ENCODE results near the gene TRIM17. TPM values are rescaled to one million over a fixed set of nuclear protein-coding genes. Genes with fewer than 3 reads are reported as not detected.

Gene TRIM17
- total and polyA plus RNA-seq, 9 of the 15 experiments (the other 6 are each of a cell fraction or from before 2014, with no cell fraction given), result not detected

DNA sequence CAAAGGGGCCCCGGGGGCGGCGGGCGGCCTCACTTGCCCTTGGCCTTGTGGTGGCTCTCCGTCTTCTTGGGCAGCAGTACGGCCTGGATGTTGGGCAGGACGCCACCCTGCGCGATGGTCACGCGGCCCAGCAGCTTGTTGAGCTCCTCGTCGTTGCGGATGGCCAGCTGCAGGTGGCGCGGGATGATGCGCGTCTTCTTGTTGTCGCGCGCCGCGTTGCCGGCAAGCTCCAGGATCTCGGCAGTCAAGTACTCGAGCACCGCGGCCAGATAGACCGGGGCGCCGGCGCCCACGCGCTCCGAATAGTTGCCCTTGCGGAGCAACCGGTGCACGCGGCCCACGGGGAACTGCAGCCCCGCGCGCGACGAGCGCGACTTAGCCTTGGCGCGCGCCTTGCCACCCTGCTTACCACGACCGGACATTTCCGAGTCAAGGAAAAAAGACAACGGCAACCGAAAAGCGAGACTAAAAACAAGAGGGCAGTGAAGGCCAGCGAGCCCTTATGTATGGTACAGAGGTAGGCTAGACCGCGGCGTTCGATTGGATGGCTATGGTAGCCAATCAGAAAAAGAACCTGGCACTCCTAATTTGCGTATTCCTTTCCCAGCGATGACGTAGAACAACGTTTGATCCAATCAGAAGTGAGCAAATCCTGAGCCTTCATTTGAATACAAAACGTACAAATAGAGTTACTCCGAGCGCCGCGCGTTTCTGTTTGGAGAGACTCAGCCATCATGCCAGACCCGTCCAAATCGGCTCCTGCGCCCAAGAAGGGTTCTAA, 40.9 kb upstream of the TRIM17 start (continued):
- TF ChIP-seq, protein P1, sequence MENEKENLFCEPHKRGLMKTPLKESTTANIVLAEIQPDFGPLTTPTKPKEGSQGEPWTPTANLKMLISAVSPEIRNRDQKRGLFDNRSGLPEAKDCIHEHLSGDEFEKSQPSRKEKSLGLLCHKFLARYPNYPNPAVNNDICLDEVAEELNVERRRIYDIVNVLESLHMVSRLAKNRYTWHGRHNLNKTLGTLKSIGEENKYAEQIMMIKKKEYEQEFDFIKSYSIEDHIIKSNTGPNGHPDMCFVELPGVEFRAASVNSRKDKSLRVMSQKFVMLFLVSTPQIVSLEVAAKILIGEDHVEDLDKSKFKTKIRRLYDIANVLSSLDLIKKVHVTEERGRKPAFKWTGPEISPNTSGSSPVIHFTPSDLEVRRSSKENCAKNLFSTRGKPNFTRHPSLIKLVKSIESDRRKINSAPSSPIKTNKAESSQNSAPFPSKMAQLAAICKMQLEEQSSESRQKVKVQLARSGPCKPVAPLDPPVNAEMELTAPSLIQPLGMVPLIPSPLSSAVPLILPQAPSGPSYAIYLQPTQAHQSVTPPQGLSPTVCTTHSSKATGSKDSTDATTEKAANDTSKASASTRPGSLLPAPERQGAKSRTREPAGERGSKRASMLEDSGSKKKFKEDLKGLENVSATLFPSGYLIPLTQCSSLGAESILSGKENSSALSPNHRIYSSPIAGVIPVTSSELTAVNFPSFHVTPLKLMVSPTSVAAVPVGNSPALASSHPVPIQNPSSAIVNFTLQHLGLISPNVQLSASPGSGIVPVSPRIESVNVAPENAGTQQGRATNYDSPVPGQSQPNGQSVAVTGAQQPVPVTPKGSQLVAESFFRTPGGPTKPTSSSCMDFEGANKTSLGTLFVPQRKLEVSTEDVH (IDR thresholded peaks at IDR 0.05; ENCODE audit: low read depth, partially characterized antibody), result peak; percentile 77
- no peak for TF ChIP-seq MEF2A (IDR thresholded peaks at IDR 0.05; ENCODE audit: control insufficient read depth, low read depth, low read length)
- no peak for TF ChIP-seq MEIS2 (IDR thresholded peaks at IDR 0.05; ENCODE audit: partially characterized antibody)
- no peak for TF ChIP-seq MCM7 (IDR thresholded peaks at IDR 0.05)
- TF ChIP-seq, protein P2, sequence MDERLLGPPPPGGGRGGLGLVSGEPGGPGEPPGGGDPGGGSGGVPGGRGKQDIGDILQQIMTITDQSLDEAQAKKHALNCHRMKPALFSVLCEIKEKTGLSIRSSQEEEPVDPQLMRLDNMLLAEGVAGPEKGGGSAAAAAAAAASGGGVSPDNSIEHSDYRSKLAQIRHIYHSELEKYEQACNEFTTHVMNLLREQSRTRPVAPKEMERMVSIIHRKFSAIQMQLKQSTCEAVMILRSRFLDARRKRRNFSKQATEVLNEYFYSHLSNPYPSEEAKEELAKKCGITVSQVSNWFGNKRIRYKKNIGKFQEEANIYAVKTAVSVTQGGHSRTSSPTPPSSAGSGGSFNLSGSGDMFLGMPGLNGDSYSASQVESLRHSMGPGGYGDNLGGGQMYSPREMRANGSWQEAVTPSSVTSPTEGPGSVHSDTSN (CRISPR knock-in tag; IDR thresholded peaks at IDR 0.05; ENCODE audit: low read depth), result no peak
- TF ChIP-seq, protein P2 (tag; conservative IDR thresholded peaks at IDR 0.05; ENCODE audit: low read depth), result no peak
- TF ChIP-seq POLR2G (IDR thresholded peaks at IDR 0.05; ENCODE audit: low read depth, low read length), result peak; percentile 99
- no peak for TF ChIP-seq FOXJ3 (CRISPR knock-in tag; IDR thresholded peaks at IDR 0.05)
- TF ChIP-seq, protein P3, sequence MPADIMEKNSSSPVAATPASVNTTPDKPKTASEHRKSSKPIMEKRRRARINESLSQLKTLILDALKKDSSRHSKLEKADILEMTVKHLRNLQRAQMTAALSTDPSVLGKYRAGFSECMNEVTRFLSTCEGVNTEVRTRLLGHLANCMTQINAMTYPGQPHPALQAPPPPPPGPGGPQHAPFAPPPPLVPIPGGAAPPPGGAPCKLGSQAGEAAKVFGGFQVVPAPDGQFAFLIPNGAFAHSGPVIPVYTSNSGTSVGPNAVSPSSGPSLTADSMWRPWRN (IDR thresholded peaks at IDR 0.05; ENCODE audit: low read depth), result no peak
- TF ChIP-seq ZNF121 (CRISPR knock-in tag; conservative IDR thresholded peaks at IDR 0.05), result no peak; the same call in 1 of the 2 replicates
- TF ChIP-seq GTF2F1 (IDR thresholded peaks at IDR 0.05; ENCODE audit: low read depth, low read length), result peak; percentile 99
- TF ChIP-seq NFIX (CRISPR knock-in tag; IDR thresholded peaks at IDR 0.05; ENCODE audit: low read depth), result no peak
- TF ChIP-seq CBX8 (IDR thresholded peaks at IDR 0.05; ENCODE audit: borderline replicate concordance, extremely low read depth, low read depth, low read length, poor library complexity, severe bottlenecking), result no peak
- TF ChIP-seq PHF8 (IDR thresholded peaks at IDR 0.05; ENCODE audit: borderline replicate concordance, low read length), result peak; percentile 88
- TF ChIP-seq BDP1 (IDR thresholded peaks at IDR 0.05; ENCODE audit: insufficient read depth, insufficient read length), result no peak
- TF ChIP-seq, protein P4, sequence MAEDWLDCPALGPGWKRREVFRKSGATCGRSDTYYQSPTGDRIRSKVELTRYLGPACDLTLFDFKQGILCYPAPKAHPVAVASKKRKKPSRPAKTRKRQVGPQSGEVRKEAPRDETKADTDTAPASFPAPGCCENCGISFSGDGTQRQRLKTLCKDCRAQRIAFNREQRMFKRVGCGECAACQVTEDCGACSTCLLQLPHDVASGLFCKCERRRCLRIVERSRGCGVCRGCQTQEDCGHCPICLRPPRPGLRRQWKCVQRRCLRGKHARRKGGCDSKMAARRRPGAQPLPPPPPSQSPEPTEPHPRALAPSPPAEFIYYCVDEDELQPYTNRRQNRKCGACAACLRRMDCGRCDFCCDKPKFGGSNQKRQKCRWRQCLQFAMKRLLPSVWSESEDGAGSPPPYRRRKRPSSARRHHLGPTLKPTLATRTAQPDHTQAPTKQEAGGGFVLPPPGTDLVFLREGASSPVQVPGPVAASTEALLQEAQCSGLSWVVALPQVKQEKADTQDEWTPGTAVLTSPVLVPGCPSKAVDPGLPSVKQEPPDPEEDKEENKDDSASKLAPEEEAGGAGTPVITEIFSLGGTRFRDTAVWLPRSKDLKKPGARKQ (CRISPR knock-in tag; IDR thresholded peaks at IDR 0.05), result no peak
- TF ChIP-seq, protein P5, sequence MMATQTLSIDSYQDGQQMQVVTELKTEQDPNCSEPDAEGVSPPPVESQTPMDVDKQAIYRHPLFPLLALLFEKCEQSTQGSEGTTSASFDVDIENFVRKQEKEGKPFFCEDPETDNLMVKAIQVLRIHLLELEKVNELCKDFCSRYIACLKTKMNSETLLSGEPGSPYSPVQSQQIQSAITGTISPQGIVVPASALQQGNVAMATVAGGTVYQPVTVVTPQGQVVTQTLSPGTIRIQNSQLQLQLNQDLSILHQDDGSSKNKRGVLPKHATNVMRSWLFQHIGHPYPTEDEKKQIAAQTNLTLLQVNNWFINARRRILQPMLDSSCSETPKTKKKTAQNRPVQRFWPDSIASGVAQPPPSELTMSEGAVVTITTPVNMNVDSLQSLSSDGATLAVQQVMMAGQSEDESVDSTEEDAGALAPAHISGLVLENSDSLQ (IDR thresholded peaks at IDR 0.05), result peak; percentile 33; the same call in 1 of the 2 replicates
- TF ChIP-seq POU5F1 (IDR thresholded peaks at IDR 0.05; ENCODE audit: borderline replicate concordance, low read depth, low read length, partially characterized antibody), result no peak

All from K562 (cell line).